ENCODE results near the gene USP25. TPM values are rescaled to one million over a fixed set of nuclear protein-coding genes. Genes with fewer than 3 reads are reported as not detected.

The USP25 gene
- total RNA-seq, 2 donors from 2014 or later = 32.0 to 43.5 TPM

GRCh38 chr21:15848634-15849560, 119.1 kb downstream of the USP25 start:
- no peaks in the 10 kb centered on the region for H3K27me3 ChIP-seq (replicated peaks; ENCODE audit: insufficient read depth)
- H3K4me3 ChIP-seq = no peak overlapping the region
- peaks cover 0 to 11% of the 10 kb centered on the region in 2 donors for H3K4me1 ChIP-seq (ENCODE audit: control insufficient read depth in 1 of 2, low read depth in 2 of 2)
- no peak for TF ChIP-seq CTCF (IDR thresholded peaks at IDR 0.05)
- no peak for ATAC-seq (ENCODE audit: insufficient number of reproducible peaks, low FRiP score, low read depth)
- no peak for DNase-seq (ENCODE audit: low spot score)
- H3K36me3 ChIP-seq = no peaks in the 10 kb centered on the region
- no peaks in the 10 kb centered on the region for H3K9me3 ChIP-seq
- no peak overlapping the region for H3K27ac ChIP-seq

GRCh38 chr21:15849927-15850326, 120.1 kb downstream of the USP25 start:
- H3K9me3 ChIP-seq = no peaks in the 10 kb centered on the region
- DNase-seq (ENCODE audit: low spot score) (no peak), ATAC-seq (ENCODE audit: insufficient number of reproducible peaks, low FRiP score, low read depth) (no peak)
- H3K4me1 ChIP-seq (ENCODE audit: control insufficient read depth in 1 of 2, low read depth in 2 of 2) = peaks cover 0 to 11% of the 10 kb centered on the region in 2 donors
- no peaks in the 10 kb centered on the region for H3K36me3 ChIP-seq
- no peak overlapping the region for H3K27ac ChIP-seq
- TF ChIP-seq CTCF (IDR thresholded peaks at IDR 0.05) = no peak
- H3K4me3 ChIP-seq = no peak overlapping the region
- no peaks in the 10 kb centered on the region for H3K27me3 ChIP-seq (replicated peaks; ENCODE audit: insufficient read depth)

- Histone ChIP-seq H3K36me3 (no peaks in the 10 kb centered on the region), H3K27me3 (replicated peaks; ENCODE audit: insufficient read depth) (no peaks in the 10 kb centered on the region), H3K27ac (no peak overlapping the region), H3K4me1 (ENCODE audit: control insufficient read depth in 1 of 2, low read depth in 2 of 2) (peaks cover 0 to 11% of the 10 kb centered on the region in 2 donors), H3K4me3 (no peak overlapping the region), H3K9me3 (no peaks in the 10 kb centered on the region)
- no peak for ATAC-seq (ENCODE audit: insufficient number of reproducible peaks, low FRiP score, low read depth)
- DNase-seq (ENCODE audit: low spot score) = no peak
- TF ChIP-seq CTCF (IDR thresholded peaks at IDR 0.05) = no peak
Observed at GRCh38 chr21:15850645-15851044, 120.9 kb downstream of the USP25 start.

- H3K36me3 ChIP-seq = no peaks in the 10 kb centered on the region
- no peak overlapping the region for H3K4me3 ChIP-seq
- no peak for DNase-seq (ENCODE audit: low spot score)
- no peak overlapping the region for H3K27ac ChIP-seq
- no peaks in the 10 kb centered on the region for H3K27me3 ChIP-seq (replicated peaks; ENCODE audit: insufficient read depth)
- no peak for ATAC-seq (ENCODE audit: insufficient number of reproducible peaks, low FRiP score, low read depth)
- H3K9me3 ChIP-seq = no peaks in the 10 kb centered on the region
- peaks cover 0 to 11% of the 10 kb centered on the region in 2 donors for H3K4me1 ChIP-seq (ENCODE audit: control insufficient read depth in 1 of 2, low read depth in 2 of 2)
- no peak for TF ChIP-seq CTCF (IDR thresholded peaks at IDR 0.05)
Observed at GRCh38 chr21:15852146-15852545, 122.4 kb downstream of the USP25 start.

DNA sequence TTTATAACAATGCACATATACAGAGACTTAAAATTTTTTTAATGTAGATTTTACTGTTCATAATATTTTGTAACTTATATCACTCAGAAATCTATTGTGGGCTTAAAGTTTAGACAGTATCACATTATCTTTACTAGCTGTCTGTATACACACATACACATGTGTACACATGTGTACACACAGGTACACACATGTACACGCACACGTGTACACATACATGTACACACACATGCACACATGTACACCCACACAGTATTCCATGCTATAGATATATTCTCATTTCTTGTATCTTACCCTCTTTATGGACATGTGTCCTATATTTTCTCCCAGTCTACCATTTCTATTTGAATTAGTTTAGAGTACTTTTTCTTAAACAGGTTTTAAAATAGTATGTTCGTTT, 123.3 kb downstream of the USP25 start:
- no peaks in the 10 kb centered on the region for H3K9me3 ChIP-seq
- no peak overlapping the region for H3K27ac ChIP-seq
- TF ChIP-seq CTCF (IDR thresholded peaks at IDR 0.05) = no peak
- H3K4me1 ChIP-seq (ENCODE audit: control insufficient read depth in 1 of 2, low read depth in 2 of 2) = peaks cover 5 to 16% of the 10 kb centered on the region in 2 donors
- no peaks in the 10 kb centered on the region for H3K36me3 ChIP-seq
- no peaks in the 10 kb centered on the region for H3K27me3 ChIP-seq (replicated peaks; ENCODE audit: insufficient read depth)
- ATAC-seq (ENCODE audit: insufficient number of reproducible peaks, low FRiP score, low read depth) = no peak
- no peak for DNase-seq (ENCODE audit: low spot score)
- H3K4me3 ChIP-seq = no peak overlapping the region

Data from thoracic aorta (tissue), 2 donors.